Measurements from ENCODE around the gene PRCD. TPM values are rescaled to one million over a fixed set of nuclear protein-coding genes. Genes with fewer than 3 reads are reported as not detected.

PRCD gene
- total RNA-seq, 1 experiment from 2014 or later: 2.5 TPM

DNA sequence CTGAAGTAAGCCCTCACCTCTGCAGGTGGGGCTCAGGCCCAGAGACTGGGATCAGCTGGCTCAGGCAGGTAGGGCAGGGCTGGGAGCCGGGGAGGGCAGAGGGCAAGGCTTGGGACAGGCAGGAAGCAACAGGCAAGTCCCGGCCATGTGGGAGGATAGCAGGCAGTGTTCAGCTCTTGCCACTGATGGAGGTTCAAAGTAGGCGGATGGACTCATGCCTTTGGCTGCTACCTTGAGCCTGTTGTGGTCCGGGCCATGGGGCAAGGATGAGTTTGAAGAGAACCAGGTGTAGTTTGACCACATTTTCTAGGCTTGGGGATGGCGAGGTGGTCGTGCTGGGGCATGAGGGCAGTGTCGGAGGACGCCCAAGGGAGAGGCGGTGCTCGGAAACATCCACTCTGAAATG is 2.7 kb downstream of the PRCD start:
- Histone ChIP-seq H3F3A (ENCODE audit: low read length, unreplicated experiment) (no peaks in the 10 kb centered on the region), H3K79me2 (ENCODE audit: low read length) (no peaks in the 10 kb centered on the region), H3K9me2 (replicated peaks; ENCODE audit: low read length) (no peaks in the 10 kb centered on the region), H3K27me3 (ENCODE audit: low read length) (no peaks in the 10 kb centered on the region), H3K9ac (ENCODE audit: low read length) (no peak overlapping the region), H3K27ac (ENCODE audit: low read length) (no peak overlapping the region), H3K4me1 (ENCODE audit: insufficient read depth, low read length) (peaks cover 26% of the 10 kb centered on the region), H2AFZ (ENCODE audit: low read length) (no peak overlapping the region), H3K9me3 (ENCODE audit: low read length) (no peaks in the 10 kb centered on the region), H3K4me2 (ENCODE audit: low read length) (no peak overlapping the region), H3K36me3 (ENCODE audit: low read depth, low read length) (no peaks in the 10 kb centered on the region), H3K4me3 (ENCODE audit: low read length) (no peak overlapping the region), H4K20me1 (ENCODE audit: low read length) (no peaks in the 10 kb centered on the region)
- intact Hi-C loops (cut with micrococcal nuclease): no loop called here
- CTCF ChIA-PET: no interaction called here
- DNase-seq: no peak
- TF ChIP-seq EZH2 (IDR thresholded peaks at IDR 0.05; ENCODE audit: low read length, unreplicated experiment) (no peak), EZH2phosphoT487 (IDR thresholded peaks at IDR 0.05; ENCODE audit: borderline replicate concordance, low read length) (no peak)
- TF ChIP-seq, protein P1, sequence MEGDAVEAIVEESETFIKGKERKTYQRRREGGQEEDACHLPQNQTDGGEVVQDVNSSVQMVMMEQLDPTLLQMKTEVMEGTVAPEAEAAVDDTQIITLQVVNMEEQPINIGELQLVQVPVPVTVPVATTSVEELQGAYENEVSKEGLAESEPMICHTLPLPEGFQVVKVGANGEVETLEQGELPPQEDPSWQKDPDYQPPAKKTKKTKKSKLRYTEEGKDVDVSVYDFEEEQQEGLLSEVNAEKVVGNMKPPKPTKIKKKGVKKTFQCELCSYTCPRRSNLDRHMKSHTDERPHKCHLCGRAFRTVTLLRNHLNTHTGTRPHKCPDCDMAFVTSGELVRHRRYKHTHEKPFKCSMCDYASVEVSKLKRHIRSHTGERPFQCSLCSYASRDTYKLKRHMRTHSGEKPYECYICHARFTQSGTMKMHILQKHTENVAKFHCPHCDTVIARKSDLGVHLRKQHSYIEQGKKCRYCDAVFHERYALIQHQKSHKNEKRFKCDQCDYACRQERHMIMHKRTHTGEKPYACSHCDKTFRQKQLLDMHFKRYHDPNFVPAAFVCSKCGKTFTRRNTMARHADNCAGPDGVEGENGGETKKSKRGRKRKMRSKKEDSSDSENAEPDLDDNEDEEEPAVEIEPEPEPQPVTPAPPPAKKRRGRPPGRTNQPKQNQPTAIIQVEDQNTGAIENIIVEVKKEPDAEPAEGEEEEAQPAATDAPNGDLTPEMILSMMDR (conservative IDR thresholded peaks at IDR 0.05; ENCODE audit: low read depth, low read length): no peak
- no peak for ATAC-seq
- no TSS peak for BruUV-seq (replicated peaks)
- POLR2A ChIA-PET (ENCODE audit: unreplicated experiment): no interaction called here

DNA sequence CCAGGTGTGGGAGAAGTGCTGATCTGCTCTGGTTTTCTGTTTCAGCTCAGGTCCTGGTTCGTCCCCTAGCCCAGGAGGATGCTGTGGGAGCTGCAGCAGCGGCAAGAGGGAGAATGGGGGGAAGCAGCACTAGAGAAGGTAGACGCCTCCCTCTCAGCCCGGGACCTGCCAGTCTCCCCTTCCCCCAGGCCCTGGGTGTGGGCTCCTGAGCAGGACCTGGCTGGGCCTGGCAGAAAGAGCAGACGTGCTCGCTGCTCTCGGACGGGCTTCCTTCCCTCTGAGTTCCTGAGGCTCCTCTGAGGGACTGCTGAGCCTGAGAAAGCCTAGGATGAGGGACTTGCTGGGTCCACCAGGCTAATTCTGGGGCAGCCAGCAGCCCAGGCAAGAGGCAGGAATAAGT is 3.1 kb downstream of the PRCD start:
- no peaks in the 10 kb centered on the region for H3K79me2 ChIP-seq (ENCODE audit: low read length)
- H3K4me3 ChIP-seq (ENCODE audit: low read length): no peak overlapping the region
- H3K36me3 ChIP-seq (ENCODE audit: low read depth, low read length): no peaks in the 10 kb centered on the region
- BruUV-seq (replicated peaks): no TSS peak
- POLR2A ChIA-PET (ENCODE audit: unreplicated experiment): no interaction called here
- intact Hi-C loops (cut with micrococcal nuclease): no loop called here
- H3K27me3 ChIP-seq (ENCODE audit: low read length): no peaks in the 10 kb centered on the region
- DNase-seq (no peak), ATAC-seq (no peak)
- no peak overlapping the region for H2AFZ ChIP-seq (ENCODE audit: low read length)
- H4K20me1 ChIP-seq (ENCODE audit: low read length): no peaks in the 10 kb centered on the region
- no peak overlapping the region for H3K4me2 ChIP-seq (ENCODE audit: low read length)
- no peak overlapping the region for H3K27ac ChIP-seq (ENCODE audit: low read length)
- H3K4me1 ChIP-seq (ENCODE audit: insufficient read depth, low read length): peaks cover 31% of the 10 kb centered on the region
- no peaks in the 10 kb centered on the region for H3K9me3 ChIP-seq (ENCODE audit: low read length)
- CTCF ChIA-PET: no interaction called here
- no peak overlapping the region for H3K9ac ChIP-seq (ENCODE audit: low read length)
- TF ChIP-seq, protein P1 (conservative IDR thresholded peaks at IDR 0.05; ENCODE audit: low read depth, low read length): no peak
- TF ChIP-seq EZH2phosphoT487 (IDR thresholded peaks at IDR 0.05; ENCODE audit: borderline replicate concordance, low read length): no peak
- H3F3A ChIP-seq (ENCODE audit: low read length, unreplicated experiment): no peaks in the 10 kb centered on the region
- no peaks in the 10 kb centered on the region for H3K9me2 ChIP-seq (replicated peaks; ENCODE audit: low read length)

DNA sequence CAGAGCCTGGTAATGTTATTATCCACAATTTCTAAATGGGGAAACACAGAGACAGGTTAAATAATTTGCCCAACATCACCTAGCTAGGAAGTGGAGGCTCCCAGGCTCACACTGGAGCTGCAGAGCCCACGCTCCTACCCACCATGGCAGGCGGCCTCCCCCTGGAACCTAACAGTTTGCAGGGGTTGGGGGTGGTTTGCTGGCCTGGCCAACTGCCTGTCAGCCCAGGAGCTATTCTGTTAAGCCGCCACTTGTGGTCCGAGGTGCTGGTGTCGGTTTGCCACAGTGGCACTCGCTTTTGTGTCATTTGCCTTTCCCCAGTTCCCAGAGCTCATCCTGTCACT is 3.6 kb downstream of the PRCD start:
- no peak for DNase-seq
- Histone ChIP-seq H4K20me1 (ENCODE audit: low read length) (no peaks in the 10 kb centered on the region), H3K4me3 (ENCODE audit: low read length) (no peak overlapping the region), H3K4me2 (ENCODE audit: low read length) (no peak overlapping the region), H3K27ac (ENCODE audit: low read length) (no peak overlapping the region), H3K36me3 (ENCODE audit: low read depth, low read length) (no peaks in the 10 kb centered on the region), H3K9me2 (replicated peaks; ENCODE audit: low read length) (no peaks in the 10 kb centered on the region), H3F3A (ENCODE audit: low read length, unreplicated experiment) (no peaks in the 10 kb centered on the region), H3K9ac (ENCODE audit: low read length) (no peak overlapping the region), H3K79me2 (ENCODE audit: low read length) (no peaks in the 10 kb centered on the region), H2AFZ (ENCODE audit: low read length) (no peak overlapping the region), H3K27me3 (ENCODE audit: low read length) (no peaks in the 10 kb centered on the region), H3K4me1 (ENCODE audit: insufficient read depth, low read length) (peaks cover 33% of the 10 kb centered on the region), H3K9me3 (ENCODE audit: low read length) (no peaks in the 10 kb centered on the region)
- ATAC-seq: no peak
- intact Hi-C loops (cut with micrococcal nuclease): no loop called here
- BruUV-seq (replicated peaks): no TSS peak
- ChIA-PET CTCF (no interaction called here), POLR2A (ENCODE audit: unreplicated experiment) (no interaction called here)
- no peak for TF ChIP-seq EZH2phosphoT487 (IDR thresholded peaks at IDR 0.05; ENCODE audit: borderline replicate concordance, low read length)
- TF ChIP-seq, protein P1 (conservative IDR thresholded peaks at IDR 0.05; ENCODE audit: low read depth, low read length): no peak
- TF ChIP-seq EZH2 (IDR thresholded peaks at IDR 0.05; ENCODE audit: low read length, unreplicated experiment): no peak

Data from PC-3 (cell line).